HT1080 (cell line): Measurements from ENCODE around the gene DIS3. TPM values are rescaled to one million over a fixed set of nuclear protein-coding genes. Genes with fewer than 3 reads are reported as not detected.

Experiments
- DNase-seq: peaks from one replicate; pipeline ENCODE4 v3.0.0-alpha.2; 2015; ENCODE audit warnings: low read depth
- small RNA-seq: library from RNA; depleted of rRNA; stranded (forward); fragments of <200 nt; gene quantifications from one replicate; pipeline ENCODE3, GENCODE V24; 2014
- total RNA-seq: library from RNA; depleted of rRNA; stranded (reverse); fragments of >200 nt; shearing (Covaris generic); gene quantifications from 2 replicates; pipeline ENCODE4 v1.2.3, GENCODE V29; 2014; rRNA removed

The DIS3 gene
- total RNA-seq, 1 experiment from 2014 or later, result 65.7 TPM

- DNase-seq, result no peak
Measured at GRCh38 chr13:72754111-72754510, 27.6 kb downstream of the DIS3 start.

- DNase-seq, result no peak
Measured at GRCh38 chr13:72751220-72751619, 30.5 kb downstream of the DIS3 start.

GRCh38 chr13:72745260-72745659 is 36.4 kb downstream of the DIS3 start:
- DNase-seq, result no peak

GRCh38 chr13:72740015-72740414 is 41.7 kb downstream of the DIS3 start:
- no peak for DNase-seq

- no peak for DNase-seq
Measured at GRCh38 chr13:72737033-72737432, 44.7 kb downstream of the DIS3 start.

- DNase-seq, result peak; percentile 1
Measured at GRCh38 chr13:72728290-72728605, 53.5 kb downstream of the DIS3 start.

GRCh38 chr13:72727417-72728289 is 54.0 kb downstream of the DIS3 start, which contains the start of the genes BORA and MZT1:
Gene BORA, plus strand, starts transcription at chr13:72727923. Its CDS starts 1,018 bp downstream, at chr13:72728941.
Gene MZT1, minus strand, starts transcription at chr13:72727629. Its CDS starts 27 bp downstream, at chr13:72727602.
- peak; percentile 99 for DNase-seq

- peak; percentile 12 for DNase-seq
Measured at GRCh38 chr13:72726726-72727416, 54.8 kb downstream of the DIS3 start.

GRCh38 chr13:72726185-72726584 is 55.5 kb downstream of the DIS3 start:
- DNase-seq, result peak; percentile 3

- no peak for DNase-seq
Measured at GRCh38 chr13:72716776-72717175, 64.9 kb downstream of the DIS3 start.

Small RNAs within 50 kb of the gene (small RNA-seq; reads per million reads assigned to genes)
- gene RNU6-80P, result not detected

Other genes starting within 250 kb of the DIS3 start
- gene MZT1, start 54.3 kb downstream of the DIS3 start, total RNA-seq, result 39.7 and 47.0 TPM in 2 replicates
- gene BORA, start 54.0 kb downstream of the DIS3 start, total RNA-seq, result 16.2 and 17.4 TPM in 2 replicates
- 21.7 and 31.5 TPM in 2 replicates for gene PIBF1, start 233 bp upstream of the DIS3 start, total RNA-seq